CD4-positive, alpha-beta T cell treated with Interleukin-21 for 1 hour (primary cell): ENCODE data around the gene RAMACL.
"Not testable (repeated sequence)": the region's sequence is repeated elsewhere in the genome, so short reads cannot be mapped to it uniquely, and the experiment has no call there.

Experiments used
- DNase-seq: peaks from one replicate; pipeline ENCODE4 v3.0.0-alpha.2; 2020

The RAMACL gene

DNA sequence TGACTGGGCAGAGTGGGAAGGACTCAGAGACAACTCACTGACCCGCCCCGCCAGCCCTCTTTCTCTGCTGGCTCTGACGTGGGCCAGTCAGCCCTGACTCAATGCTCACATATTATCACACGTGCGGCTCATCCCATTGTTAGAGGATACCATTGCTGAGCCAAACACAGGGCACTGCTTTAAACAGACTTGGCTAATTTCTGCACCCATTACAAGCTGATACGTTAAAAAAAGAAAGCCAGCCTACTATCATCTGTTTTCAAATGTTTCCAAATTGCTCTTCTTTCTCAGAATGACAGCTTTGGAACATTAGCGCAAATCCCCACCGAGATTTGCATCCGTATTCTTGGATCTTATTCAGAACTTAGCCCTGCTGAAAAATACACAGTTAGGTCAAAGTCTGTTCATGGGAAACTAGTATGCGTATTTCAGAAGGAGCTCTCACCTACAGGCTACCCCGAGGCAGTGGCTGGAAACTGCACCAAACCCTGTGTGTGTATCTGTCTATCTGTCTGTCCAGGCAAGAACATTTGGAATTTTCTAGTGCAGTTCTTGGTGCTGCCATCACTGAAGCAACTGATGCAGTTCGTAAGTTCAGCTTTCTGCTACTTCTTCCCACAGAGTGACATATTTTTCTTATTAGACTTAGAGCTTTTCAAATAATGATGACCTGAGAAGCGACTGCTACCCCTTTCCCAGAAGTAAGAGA lies 32.8 kb downstream of the RAMACL start:
- DNase-seq: no peak

DNA sequence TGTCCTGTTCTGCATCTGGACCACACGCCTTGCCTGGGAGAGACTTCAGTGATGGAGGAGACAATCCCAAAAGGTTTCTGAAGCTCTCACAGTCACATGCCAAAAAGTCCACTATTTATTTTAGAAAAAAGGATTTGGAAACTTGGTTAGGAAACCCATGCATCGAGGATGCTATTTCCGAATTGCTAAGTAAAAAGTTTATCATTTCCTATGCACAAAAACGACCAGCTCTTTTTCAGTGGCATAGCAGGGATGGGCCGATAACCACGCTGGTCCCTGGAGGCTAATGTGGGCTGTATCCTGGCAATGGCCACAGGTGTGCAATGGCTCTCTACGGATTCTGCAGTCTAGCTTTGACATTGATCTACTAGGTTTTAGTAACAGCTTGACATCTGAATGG lies 33.9 kb downstream of the RAMACL start:
- no peak for DNase-seq

DNA sequence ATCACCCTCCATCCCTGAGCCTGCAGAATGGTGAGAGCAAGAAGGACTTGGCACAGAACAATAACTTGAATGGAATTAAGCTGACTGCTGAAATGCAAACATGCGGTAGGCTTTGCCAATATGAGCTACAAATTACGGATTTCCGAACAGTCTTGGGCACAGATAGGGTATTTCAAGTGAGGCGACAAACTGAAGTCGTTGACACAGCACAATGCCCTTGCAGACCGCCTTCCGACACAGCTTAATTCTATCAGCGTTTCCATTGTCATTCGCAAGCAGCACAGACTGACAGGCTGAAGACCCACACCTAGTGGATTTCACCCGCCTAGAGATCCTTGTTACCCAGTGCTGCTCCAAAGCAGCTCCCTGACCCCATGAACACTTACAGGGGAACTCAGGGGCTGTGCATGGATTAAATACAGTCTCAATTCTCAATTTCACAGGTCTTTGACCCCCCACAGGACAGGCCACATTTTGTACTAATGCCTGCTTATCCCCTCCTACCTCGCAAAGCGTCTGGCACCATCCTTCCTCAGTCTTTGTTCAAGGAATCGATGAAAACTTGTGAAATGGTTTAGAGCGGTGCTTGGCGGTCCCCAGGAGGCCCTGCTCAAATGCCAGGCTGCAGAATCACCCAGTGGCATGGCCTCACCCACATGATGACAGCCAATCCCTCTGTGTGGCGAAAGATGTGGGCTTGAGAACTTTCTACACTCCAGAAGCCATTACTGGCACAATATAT lies 34.6 kb downstream of the RAMACL start:
- no peak for DNase-seq

DNA sequence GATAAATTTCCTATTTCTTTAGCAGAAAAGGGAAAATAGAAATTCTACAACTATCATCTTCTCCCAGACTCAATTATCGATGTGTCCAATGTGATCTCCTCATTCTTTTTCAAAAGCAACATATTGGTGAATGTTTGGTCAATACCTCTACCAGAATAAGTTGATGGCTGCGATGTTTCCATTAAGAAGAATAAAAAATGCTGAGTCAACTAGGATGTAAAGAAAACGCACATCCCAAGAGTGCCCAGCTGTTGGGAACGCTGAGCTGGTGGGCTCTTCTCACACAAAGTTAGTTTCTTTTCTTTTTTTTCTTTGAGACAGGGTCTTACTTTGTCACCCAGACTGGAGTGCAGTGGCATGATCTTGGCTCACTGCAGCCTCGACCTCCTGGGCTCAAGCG lies 39.8 kb downstream of the RAMACL start:
- no peak for DNase-seq

GRCh38 chr6:166545156-166546034 lies 41.1 kb downstream of the RAMACL start:
- DNase-seq: no peak

- no peak for DNase-seq
These were observed 42.2 kb downstream of the RAMACL start for GRCh38 chr6:166544296-166544605.

DNA sequence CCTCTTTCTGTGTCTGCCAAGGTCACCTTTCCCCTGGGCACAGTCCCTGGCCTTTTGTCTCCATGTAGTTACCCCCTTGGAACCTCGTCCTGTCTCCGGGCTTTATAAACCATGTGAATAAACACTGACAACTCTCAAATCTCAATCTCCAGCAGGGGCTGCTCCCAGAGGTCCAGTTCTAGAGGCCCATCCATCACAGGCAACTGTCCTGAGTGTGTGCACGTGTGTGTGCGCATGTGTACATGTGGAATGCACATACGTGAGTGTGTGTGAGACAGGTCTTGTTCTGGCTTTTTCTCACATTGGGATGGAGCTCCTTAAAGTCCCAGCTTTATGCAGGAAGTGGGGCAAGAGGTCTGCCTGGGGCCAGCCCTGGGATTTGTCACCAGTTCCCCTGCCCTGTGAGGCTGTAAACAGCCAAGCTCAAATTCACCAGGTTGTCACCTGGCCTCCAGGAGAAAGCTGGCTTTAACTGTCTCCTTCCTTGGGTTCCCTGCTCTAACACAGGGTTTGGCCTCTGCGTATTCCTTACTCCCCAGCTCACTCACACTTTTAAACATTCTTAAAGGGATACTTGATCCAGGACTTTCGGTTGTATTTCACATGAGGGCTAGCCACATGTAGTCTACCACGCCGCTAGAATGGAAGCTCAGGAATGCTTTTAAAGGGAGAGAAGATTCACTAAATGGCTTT lies 42.7 kb downstream of the RAMACL start:
- DNase-seq: no peak

- no peak for DNase-seq
These were observed 43.9 kb downstream of the RAMACL start for GRCh38 chr6:166542580-166542912.

- DNase-seq: peak; percentile 53
These were observed 44.5 kb downstream of the RAMACL start for GRCh38 chr6:166541876-166542579.

- DNase-seq: no peak
These were observed 45.1 kb downstream of the RAMACL start for GRCh38 chr6:166541366-166541765.

DNA sequence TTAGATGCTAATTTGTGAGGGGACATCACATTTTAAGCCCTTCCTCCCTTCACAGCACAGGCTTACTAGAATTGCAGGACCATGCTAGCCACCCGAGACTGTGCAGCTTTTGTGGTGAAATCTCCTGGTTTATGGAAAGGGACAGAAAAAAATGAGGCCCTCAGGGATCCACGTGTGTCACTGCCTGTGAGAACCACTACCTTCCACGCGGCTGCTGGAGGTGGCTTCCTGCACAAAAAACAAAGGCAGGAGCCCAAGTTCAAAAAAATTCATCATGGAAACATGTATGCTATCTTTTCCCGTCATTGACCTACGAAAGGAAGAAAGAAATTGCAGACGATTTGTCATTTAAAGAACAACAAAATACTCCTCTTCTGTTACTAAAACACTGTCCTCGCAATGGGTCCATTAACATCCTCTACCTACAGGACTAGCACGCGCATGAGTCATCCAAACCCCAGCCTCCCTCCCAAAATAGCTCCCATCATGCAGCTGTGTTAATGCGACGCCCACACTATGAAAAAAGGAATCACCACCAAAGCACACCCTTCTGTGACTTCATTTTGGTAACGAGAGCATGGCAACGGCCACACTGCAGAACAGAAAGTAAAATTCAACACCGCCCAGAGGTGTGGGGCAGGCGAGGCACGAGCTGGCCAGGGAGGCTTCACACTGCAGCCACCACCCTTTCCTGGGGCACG lies 45.7 kb downstream of the RAMACL start:
- DNase-seq: peak; percentile 80

- DNase-seq: no peak
These were observed 46.9 kb downstream of the RAMACL start for GRCh38 chr6:166539543-166539942.

GRCh38 chr6:166539011-166539385 lies 47.5 kb downstream of the RAMACL start:
- not testable (repeated sequence) for DNase-seq

- no peak for DNase-seq
These were observed 48.0 kb downstream of the RAMACL start for GRCh38 chr6:166538297-166539010.

DNA sequence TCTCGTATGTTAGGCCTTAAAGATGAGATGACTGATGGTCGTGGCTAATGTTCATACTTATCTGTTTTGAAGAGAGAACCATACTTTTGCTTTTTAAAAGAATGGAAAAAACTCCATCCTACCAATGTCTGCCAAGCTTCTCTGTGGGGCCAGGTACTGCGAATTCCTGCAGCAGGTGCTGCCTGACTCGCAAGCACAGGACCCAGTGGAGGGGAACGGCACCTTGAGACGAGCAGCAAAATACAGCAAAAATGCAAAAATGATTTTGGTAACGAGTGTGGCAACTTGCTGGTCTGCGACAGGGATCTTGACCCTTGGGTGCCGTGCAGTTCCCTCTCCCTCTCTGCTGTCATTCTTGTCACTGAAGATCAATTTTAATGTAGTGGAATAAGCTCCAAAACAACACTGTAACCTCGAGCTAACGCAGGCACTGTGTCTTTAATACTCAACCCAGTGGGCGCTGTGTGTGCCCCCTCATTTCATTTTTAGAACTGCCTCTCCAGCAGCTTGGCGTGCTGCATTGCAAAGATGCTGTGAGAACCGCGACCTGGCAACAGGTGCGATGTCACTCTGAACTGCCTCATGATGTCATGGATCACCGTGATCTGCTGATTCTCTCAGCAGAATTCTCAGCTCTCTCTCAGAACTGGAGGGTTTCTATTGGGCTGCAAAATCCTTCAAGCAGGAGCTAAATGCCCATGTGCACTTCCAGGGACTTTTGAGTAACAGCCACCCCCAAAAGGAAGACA lies 51.6 kb downstream of the RAMACL start:
- no peak for DNase-seq

DNA sequence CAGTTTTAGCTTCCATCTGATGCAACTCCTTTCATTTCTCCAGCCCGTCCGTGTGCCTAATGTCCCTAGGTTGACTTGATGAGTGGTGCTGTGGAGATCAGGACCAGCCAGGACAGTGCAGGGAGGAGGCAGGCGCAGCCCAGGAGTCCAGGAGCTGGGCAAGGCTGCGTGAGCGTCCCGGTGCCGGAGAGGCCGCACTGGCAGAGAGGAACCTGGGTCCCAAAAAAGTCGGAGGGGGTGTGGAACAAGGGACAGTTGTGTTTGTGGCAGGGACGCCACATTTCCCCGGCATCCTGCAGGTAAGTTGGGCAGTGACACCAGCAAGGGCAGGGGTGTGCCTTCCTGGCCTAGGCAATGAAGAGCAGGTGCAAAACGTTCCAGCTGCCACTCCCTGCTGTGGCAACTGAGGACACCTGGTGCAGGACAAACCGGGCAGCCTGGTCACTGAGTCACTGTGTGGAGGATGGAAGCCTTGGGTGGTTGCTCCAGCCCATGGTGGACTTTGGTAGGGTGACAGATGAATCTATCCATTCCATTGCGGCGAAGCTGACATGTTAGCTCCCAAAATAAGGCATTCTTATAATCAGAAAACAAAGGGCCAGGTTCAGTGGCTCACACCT lies 53.2 kb downstream of the RAMACL start:
- no peak for DNase-seq
